Bronchial epithelial cell (primary cell): ENCODE results near the gene ACP4. TPM values are rescaled to one million over a fixed set of nuclear protein-coding genes. Genes with fewer than 3 reads are reported as not detected.

Source experiments
- DNase-seq: peaks from one replicate; pipeline ENCODE4 v3.0.0-alpha.2; 2010; ENCODE audit warnings: low read depth
- FAIRE-seq: peaks from 2 replicates; lab custom pipeline; 2011; peaks lifted over from hg19 to GRCh38; lab: Jason Lieb, UNC
- H3K27me3 ChIP-seq: 2 replicates; pipeline ENCODE4 v1.5.1; 2011; ENCODE audit warnings: low read length; ENCODE audit not compliant: control insufficient read depth, insufficient read depth
- H3K36me3 ChIP-seq: 2 replicates; pipeline ENCODE4 v1.5.1; 2011; ENCODE audit warnings: low read length; ENCODE audit not compliant: control insufficient read depth, insufficient read depth
- H3K4me3 ChIP-seq: 2 replicates; pipeline ENCODE4 v1.5.1; 2011; ENCODE audit warnings: mild to moderate bottlenecking, low read depth, low read length, control low read depth
- CTCF ChIP-seq: IDR thresholded peaks from 2 replicates; pipeline ENCODE4 v1.5.1; 2011; ENCODE audit warnings: mild to moderate bottlenecking, moderate library complexity, low read length, control low read depth, inconsistent platforms; ENCODE audit not compliant: insufficient read depth, severe bottlenecking
- total RNA-seq: library from RNA; depleted of rRNA; stranded (reverse); fragments of >200 nt; gene quantifications from 2 replicates; pipeline ENCODE4 v1.2.1, GENCODE V29; 2014

ACP4 gene
- total RNA-seq, 1 donor from 2014 or later: not detected

GRCh38 chr19:50812474-50812873, 22.3 kb downstream of the ACP4 start:
- FAIRE-seq (no peak), DNase-seq (no peak)
- H3K36me3 ChIP-seq: no peaks in the 10 kb centered on the region
- no peak overlapping the region for H3K4me3 ChIP-seq
- no peaks in the 10 kb centered on the region for H3K27me3 ChIP-seq
- TF ChIP-seq CTCF: no peak

GRCh38 chr19:50814883-50815282, 24.7 kb downstream of the ACP4 start:
- no peak for DNase-seq
- TF ChIP-seq CTCF: no peak
- peaks cover 3% of the 10 kb centered on the region for H3K27me3 ChIP-seq
- no peak for FAIRE-seq
- no peak overlapping the region for H3K4me3 ChIP-seq
- H3K36me3 ChIP-seq: no peaks in the 10 kb centered on the region

- FAIRE-seq (no peak), DNase-seq (no peak)
- no peak overlapping the region for H3K4me3 ChIP-seq
- no peaks in the 10 kb centered on the region for H3K36me3 ChIP-seq
- peaks cover 3% of the 10 kb centered on the region for H3K27me3 ChIP-seq
- TF ChIP-seq CTCF: no peak
Observed at GRCh38 chr19:50815439-50815838, 25.2 kb downstream of the ACP4 start.

- FAIRE-seq: no peak
- H3K4me3 ChIP-seq: peak overlapping the region; percentile 31
- no peak for DNase-seq
- peaks cover 9% of the 10 kb centered on the region for H3K27me3 ChIP-seq
- no peak for TF ChIP-seq CTCF
- no peaks in the 10 kb centered on the region for H3K36me3 ChIP-seq
Observed at GRCh38 chr19:50817941-50818858, 28.0 kb downstream of the ACP4 start.

- FAIRE-seq (no peak), DNase-seq (no peak)
- no peak for TF ChIP-seq CTCF
- H3K36me3 ChIP-seq: no peaks in the 10 kb centered on the region
- H3K27me3 ChIP-seq: peaks cover 9% of the 10 kb centered on the region
- H3K4me3 ChIP-seq: no peak overlapping the region
Observed at GRCh38 chr19:50818859-50819472, 28.8 kb downstream of the ACP4 start.
